OCI-LY7 (cell line): ENCODE data around the gene SRGAP1. TPM values are rescaled to one million over a fixed set of nuclear protein-coding genes. Genes with fewer than 3 reads are reported as not detected.
"Not testable (repeated sequence)": the region's sequence is repeated elsewhere in the genome, so short reads cannot be mapped to it uniquely, and the experiment has no call there.

Experiments used
- BruUV-seq: library from RNA; stranded (reverse); fragments of 400-500 nt; replicated peaks from 2 replicates; lab custom pipeline; 2021; lab: Mats Ljungman, UMichigan
- CTCF ChIA-PET: fragments of 300-600 bp; sonication (Branson Sonifier 250); formaldehyde crosslinking; loops from one replicate; lab custom pipeline; 2022; ENCODE audit warnings: antibody characterized with exemption; ENCODE audit not compliant: unreplicated experiment; lab: Charles Lee
- POLR2A ChIA-PET: fragments of 300-600 bp; sonication (Branson Sonifier 250); formaldehyde crosslinking; loops from one replicate; lab custom pipeline; 2022; ENCODE audit warnings: antibody characterized with exemption; lab: Charles Lee
- DNase-seq: peaks from one replicate; pipeline ENCODE4 v3.0.0-alpha.2; 2015; ENCODE audit warnings: low spot score
- H2AFZ ChIP-seq: fragments of 200-600 bp; sonication (generic), shearing (Covaris generic); 2 replicates; pipeline ENCODE4 v1.6.1; 2014; ENCODE audit warnings: mild to moderate bottlenecking, antibody characterized with exemption, low read length, moderate library complexity
- H3K27ac ChIP-seq: fragments of 200-600 bp; sonication (generic); 2 replicates; pipeline ENCODE4 v1.5.1; 2014; ENCODE audit warnings: mixed run types, low read depth, mild to moderate bottlenecking, moderate library complexity, low read length, inconsistent platforms; ENCODE audit not compliant: poor library complexity, severe bottlenecking
- H3K36me3 ChIP-seq: fragments of 200-600 bp; sonication (generic); 2 replicates; pipeline ENCODE4 v1.6.1; 2014; ENCODE audit warnings: mild to moderate bottlenecking, antibody characterized with exemption, low read length, moderate library complexity, mixed read lengths; ENCODE audit not compliant: insufficient read depth
- H3K4me1 ChIP-seq: fragments of 200-600 bp; sonication (generic); 2 replicates; pipeline ENCODE4 v1.5.1; 2014; ENCODE audit warnings: mild to moderate bottlenecking, low read length; ENCODE audit not compliant: insufficient read depth, poor library complexity, severe bottlenecking
- H3K4me2 ChIP-seq: fragments of 200-600 bp; sonication (generic); 2 replicates; pipeline ENCODE4 v1.6.1; 2014; ENCODE audit warnings: mild to moderate bottlenecking, low read length
- H3K4me3 ChIP-seq: fragments of 200-600 bp; sonication (generic); 2 replicates; pipeline ENCODE4 v1.5.1; 2014; ENCODE audit warnings: mild to moderate bottlenecking, low read depth, low read length; ENCODE audit not compliant: poor library complexity, severe bottlenecking
- H3K79me2 ChIP-seq: fragments of 200-600 bp; sonication (generic); 2 replicates; pipeline ENCODE4 v1.6.1; 2016; ENCODE audit warnings: low read depth, mild to moderate bottlenecking, low read length, moderate library complexity, mixed read lengths; ENCODE audit not compliant: insufficient read depth
- H3K9me2 ChIP-seq: fragments of 200-600 bp; sonication (generic); 2 replicates; pipeline ENCODE4 v1.6.1; 2016; ENCODE audit warnings: mild to moderate bottlenecking, low read length, mixed read lengths; ENCODE audit not compliant: insufficient read depth
- H3K9me3 ChIP-seq: fragments of 200-600 bp; sonication (generic); 2 replicates; pipeline ENCODE4 v1.6.1; 2014; ENCODE audit warnings: mild to moderate bottlenecking, mixed run types, low read length, mixed read lengths
- H4K20me1 ChIP-seq: fragments of 200-600 bp; sonication (generic); 2 replicates; pipeline ENCODE4 v1.6.1; 2014; ENCODE audit warnings: mild to moderate bottlenecking, antibody characterized with exemption, low read length, moderate library complexity, mixed read lengths; ENCODE audit not compliant: insufficient read depth
- EZH2phosphoT487 ChIP-seq: fragments of 200-600 bp; sonication (generic); IDR thresholded peaks from 2 replicates; pipeline ENCODE4 v1.6.1; 2018; ENCODE audit warnings: low read depth, borderline replicate concordance, mild to moderate bottlenecking, mixed run types, antibody characterized with exemption, low read length, moderate library complexity, mixed read lengths
- intact Hi-C: fragments of 100-400 bp; cut with micrococcal nuclease; formaldehyde crosslinking; loops from one replicate; pipeline ENCODE4 v1.10.0; 2022; ENCODE audit not compliant: unreplicated experiment
- total RNA-seq, 2 experiments: library from RNA; depleted of rRNA in 1 of 2; stranded (reverse); fragments of >200 nt in 1 of 2; shearing (Covaris generic) in 1 of 2; gene quantifications; 2 replicates each; pipeline ENCODE4 v1.2.3, GENCODE V29; 2014 to 2022
- TF ChIP-seq, protein P1 (sequence below): fragments of 200-600 bp; sonication (generic); conservative IDR thresholded peaks from 2 replicates; pipeline ENCODE4 v1.5.1; 2014; ENCODE audit warnings: mild to moderate bottlenecking, antibody characterized with exemption, low read length, moderate library complexity, mixed read lengths

SRGAP1 gene
- total RNA-seq, 2 experiments from 2014 or later: 0.06 TPM; not detected in 1

DNA sequence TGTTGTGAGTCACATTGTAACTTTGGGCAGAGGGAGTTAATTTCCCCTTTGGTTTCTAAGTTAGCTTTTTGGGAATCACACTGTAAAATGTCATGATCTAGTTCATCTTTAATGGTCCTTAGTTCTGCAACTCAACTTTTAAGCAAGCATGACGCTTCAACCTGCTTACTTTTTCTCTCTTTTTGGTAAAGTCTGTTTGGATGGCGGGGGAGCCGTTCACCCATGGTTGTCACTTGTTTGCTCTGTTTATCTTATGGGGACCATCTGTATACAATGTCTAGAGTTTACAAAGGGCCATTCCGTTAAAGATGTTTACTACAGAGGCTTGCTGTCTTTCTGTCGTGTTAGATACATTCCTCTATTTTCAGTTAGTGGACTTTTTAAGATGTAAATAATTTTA, 172.0 kb downstream of the SRGAP1 start:
- H3K9me2 ChIP-seq: no peaks in the 10 kb centered on the region
- ChIA-PET CTCF (no interaction called here), POLR2A (interaction anchor here (0.7 kb wide), 1 partner anchor 1041 kb away, joined by 6 read pairs; no protein-coding TSS in a partner anchor)
- TF ChIP-seq, protein P1, sequence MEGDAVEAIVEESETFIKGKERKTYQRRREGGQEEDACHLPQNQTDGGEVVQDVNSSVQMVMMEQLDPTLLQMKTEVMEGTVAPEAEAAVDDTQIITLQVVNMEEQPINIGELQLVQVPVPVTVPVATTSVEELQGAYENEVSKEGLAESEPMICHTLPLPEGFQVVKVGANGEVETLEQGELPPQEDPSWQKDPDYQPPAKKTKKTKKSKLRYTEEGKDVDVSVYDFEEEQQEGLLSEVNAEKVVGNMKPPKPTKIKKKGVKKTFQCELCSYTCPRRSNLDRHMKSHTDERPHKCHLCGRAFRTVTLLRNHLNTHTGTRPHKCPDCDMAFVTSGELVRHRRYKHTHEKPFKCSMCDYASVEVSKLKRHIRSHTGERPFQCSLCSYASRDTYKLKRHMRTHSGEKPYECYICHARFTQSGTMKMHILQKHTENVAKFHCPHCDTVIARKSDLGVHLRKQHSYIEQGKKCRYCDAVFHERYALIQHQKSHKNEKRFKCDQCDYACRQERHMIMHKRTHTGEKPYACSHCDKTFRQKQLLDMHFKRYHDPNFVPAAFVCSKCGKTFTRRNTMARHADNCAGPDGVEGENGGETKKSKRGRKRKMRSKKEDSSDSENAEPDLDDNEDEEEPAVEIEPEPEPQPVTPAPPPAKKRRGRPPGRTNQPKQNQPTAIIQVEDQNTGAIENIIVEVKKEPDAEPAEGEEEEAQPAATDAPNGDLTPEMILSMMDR: no peak
- no peak for TF ChIP-seq EZH2phosphoT487
- intact Hi-C loops: no loop called here
- H3K79me2 ChIP-seq: no peaks in the 10 kb centered on the region
- no peaks in the 10 kb centered on the region for H4K20me1 ChIP-seq
- no peak overlapping the region for H3K4me2 ChIP-seq
- H2AFZ ChIP-seq: no peak overlapping the region
- no peaks in the 10 kb centered on the region for H3K36me3 ChIP-seq
- H3K4me3 ChIP-seq: no peak overlapping the region
- H3K4me1 ChIP-seq: no peaks in the 10 kb centered on the region
- no peaks in the 10 kb centered on the region for H3K9me3 ChIP-seq
- BruUV-seq: no TSS peak
- H3K27ac ChIP-seq: no peak overlapping the region
- DNase-seq: no peak

GRCh38 chr12:64018116-64018515, 173.6 kb downstream of the SRGAP1 start:
- H3K9me2 ChIP-seq, BruUV-seq, CTCF ChIA-PET, H3K79me2 ChIP-seq, intact Hi-C loops, H3K36me3 ChIP-seq, POLR2A ChIA-PET, H3K9me3 ChIP-seq, H2AFZ ChIP-seq, H3K27ac ChIP-seq, H4K20me1 ChIP-seq, H3K4me1 ChIP-seq, H3K4me3 ChIP-seq, DNase-seq, H3K4me2 ChIP-seq: not testable (repeated sequence)

- BruUV-seq: no TSS peak
- Histone ChIP-seq H3K9me2 (no peaks in the 10 kb centered on the region), H2AFZ (no peak overlapping the region), H3K9me3 (no peaks in the 10 kb centered on the region), H3K79me2 (no peaks in the 10 kb centered on the region), H3K4me2 (no peak overlapping the region), H4K20me1 (no peaks in the 10 kb centered on the region), H3K36me3 (no peaks in the 10 kb centered on the region), H3K4me1 (no peaks in the 10 kb centered on the region), H3K27ac (no peak overlapping the region), H3K4me3 (no peak overlapping the region)
- DNase-seq: no peak
- CTCF ChIA-PET: no interaction called here
- POLR2A ChIA-PET: no interaction called here
- intact Hi-C loops: no loop called here
- no peak for TF ChIP-seq EZH2phosphoT487
- TF ChIP-seq, protein P1: no peak
These were observed 174.0 kb downstream of the SRGAP1 start for GRCh38 chr12:64018524-64018923.
